K562 (cell line): ENCODE results near the gene AHSG. TPM values are rescaled to one million over a fixed set of nuclear protein-coding genes. Genes with fewer than 3 reads are reported as not detected.

ENCODE experiments used
- ATAC-seq: fragments of 200-7000 bp; cut with Tn5 transposase; 3 replicates; pipeline ENCODE4 v1.9.1; 2020; ENCODE audit warnings: moderate library complexity
- Bru-seq: library from RNA; stranded (reverse); fragments of 400-500 nt; gene quantifications from one replicate; lab custom pipeline; 2021; lab: Mats Ljungman, UMichigan
- BruChase-seq, 2 experiments: library from RNA; stranded (reverse); fragments of 400-500 nt; gene quantifications; one replicate each; lab custom pipeline; 2021; lab: Mats Ljungman, UMichigan
- BruUV-seq: library from RNA; stranded (reverse); fragments of 400-500 nt; replicated peaks from 2 replicates; lab custom pipeline; 2021; lab: Mats Ljungman, UMichigan
- CTCF ChIA-PET: fragments of 300-600 bp; formaldehyde crosslinking; extraction: SDS; loops from one replicate; lab custom pipeline; 2021; ENCODE audit warnings: low intra/inter-chr PET ratio; lab: Yijun Ruan, JAX
- POLR2A ChIA-PET: fragments of 300-600, 350-650 bp; sonication (Branson Sonifier 250); formaldehyde crosslinking; extraction: SDS; loops from one replicate; lab custom pipeline; 2021; ENCODE audit warnings: antibody characterized with exemption, inconsistent platforms; lab: Yijun Ruan, JAX
- DNase-seq, 4 experiments: peaks; one replicate each; pipeline versions ENCODE4 v3.0.0 to v3.0.0-alpha.2; 2011 to 2018; ENCODE audit warnings: low spot score in 3 of 4, mixed read lengths in 3 of 4; ENCODE audit errors: extremely low read depth in 1 of 4
- FAIRE-seq: peaks from 2 replicates; lab custom pipeline; 2011; peaks lifted over from hg19 to GRCh38; lab: Jason Lieb, UNC
- H2AFZ ChIP-seq: 2 replicates; pipeline ENCODE4 v1.6.0; 2011; ENCODE audit warnings: low read depth, low read length, control low read depth, inconsistent platforms
- H3K27ac ChIP-seq: fragments of 200-600 bp; 3 replicates; pipeline ENCODE4 v1.8.0; 2011; ENCODE audit warnings: low read depth, mild to moderate bottlenecking, control low read depth, inconsistent platforms, low read length, moderate library complexity, mixed read lengths; ENCODE audit errors: extremely low read depth
- H3K27me3 ChIP-seq, 2 experiments: fragments of 300-600 bp in 1 of 2; 2 replicates in 1 of 2; 3 replicates in 1 of 2; pipeline versions ENCODE4 v1.6.0 to v1.8.0; 2011; ENCODE audit warnings: inconsistent platforms in 2 of 2, low read length in 2 of 2, mild to moderate bottlenecking in 1 of 2, mixed read lengths in 1 of 2, moderate library complexity in 1 of 2; ENCODE audit not compliant: control insufficient read depth in 2 of 2, insufficient read depth in 2 of 2
- H3K36me3 ChIP-seq: fragments of 300-600 bp; 3 replicates; pipeline ENCODE4 v1.8.0; 2011; ENCODE audit warnings: mild to moderate bottlenecking, low read length, inconsistent platforms; ENCODE audit not compliant: control insufficient read depth, insufficient read depth
- H3K4me1 ChIP-seq, 2 experiments: fragments of 200-600 bp in 1 of 2; replicated peaks in 1 of 2; 2 replicates in 1 of 2; 3 replicates in 1 of 2; pipeline versions ENCODE4 v1.5.1 to v1.8.0; 2011; ENCODE audit warnings: inconsistent platforms in 2 of 2, low read length in 2 of 2, mild to moderate bottlenecking in 1 of 2, mixed read lengths in 1 of 2, moderate library complexity in 1 of 2; ENCODE audit not compliant: control insufficient read depth in 2 of 2, insufficient read depth in 2 of 2
- H3K4me2 ChIP-seq: 2 replicates; pipeline ENCODE4 v1.6.1; 2011; ENCODE audit warnings: low read length, control low read depth, inconsistent platforms, mixed read lengths; ENCODE audit not compliant: insufficient read depth
- H3K4me3 ChIP-seq: fragments of 200-600 bp; sonication (generic), shearing (Covaris generic); 2 replicates; pipeline ENCODE4 v1.5.1; 2016; ENCODE audit warnings: control low read depth, inconsistent platforms
- H3K79me2 ChIP-seq: fragments of 200-600 bp; 3 replicates; pipeline ENCODE4 v1.8.0; 2011; ENCODE audit warnings: low read length, inconsistent platforms; ENCODE audit not compliant: control insufficient read depth, insufficient read depth
- H3K9ac ChIP-seq, 2 experiments: 2 replicates each; pipeline versions ENCODE4 v1.6.0 to v1.6.1; 2011; ENCODE audit warnings: low read depth in 2 of 2, low read length in 2 of 2, control low read depth in 1 of 2, inconsistent platforms in 1 of 2, mild to moderate bottlenecking in 1 of 2, mixed read lengths in 1 of 2; ENCODE audit not compliant: insufficient read depth in 1 of 2
- H3K9me1 ChIP-seq: one replicate; pipeline ENCODE4 v1.6.0; 2011; ENCODE audit warnings: inconsistent platforms, mild to moderate bottlenecking, low read length, moderate library complexity; ENCODE audit not compliant: control insufficient read depth, insufficient read depth
- H3K9me3 ChIP-seq: replicated peaks from 2 replicates; pipeline ENCODE4 v1.5.1; 2011; ENCODE audit warnings: low read depth, low read length, inconsistent platforms; ENCODE audit not compliant: control insufficient read depth, insufficient read depth
- H4K20me1 ChIP-seq: replicated peaks from 2 replicates; pipeline ENCODE4 v1.6.1; 2011; ENCODE audit warnings: low read length, inconsistent platforms, mixed read lengths; ENCODE audit not compliant: control insufficient read depth, insufficient read depth
- ADNP ChIP-seq: fragments of 200-800 bp; sonication (Bioruptor generic); IDR thresholded peaks from 2 replicates; pipeline ENCODE4 v1.6.1; 2016; ENCODE audit warnings: missing genetic modification characterization, missing compliant biosample characterization
- C11orf30 ChIP-seq: fragments of 450-650 bp; IDR thresholded peaks from 2 replicates; pipeline ENCODE4 v1.6.1; 2016; ENCODE audit warnings: low read depth, mild to moderate bottlenecking
- CREBBP ChIP-seq: IDR thresholded peaks from one replicate; pipeline ENCODE4 v1.6.1; 2012; ENCODE audit warnings: low read depth, mild to moderate bottlenecking, control low read depth, inconsistent platforms, low read length
- FOS ChIP-seq: IDR thresholded peaks from 3 replicates; pipeline ENCODE4 v1.6.1; 2011; ENCODE audit not compliant: insufficient read length; ENCODE audit errors: extremely low read depth
- NR4A1 ChIP-seq, 2 experiments: fragments of 250-450 bp in 1 of 2; fragments of 450-650 bp in 1 of 2; sonication (Bioruptor Pico) in 1 of 2; IDR thresholded peaks; 2 replicates each; pipeline versions ENCODE4 v1.4.0 to v1.6.1; 2016 to 2020; ENCODE audit warnings: mild to moderate bottlenecking in 2 of 2, missing compliant biosample characterization in 1 of 2, missing genetic modification characterization in 1 of 2, moderate library complexity in 1 of 2
- SMAD4 ChIP-seq: fragments of 250-450 bp; sonication (Bioruptor Pico); conservative IDR thresholded peaks from 2 replicates; pipeline ENCODE4 v1.8.0; 2021; ENCODE audit warnings: inconsistent platforms, mild to moderate bottlenecking, moderate library complexity
- SMARCB1 ChIP-seq: IDR thresholded peaks from 2 replicates; pipeline ENCODE4 v1.6.1; 2011; ENCODE audit warnings: improper control_type of control experiment, low read depth; ENCODE audit not compliant: insufficient read length
- ZBTB7A ChIP-seq: IDR thresholded peaks from 2 replicates; pipeline ENCODE4 v1.6.1; 2011; ENCODE audit warnings: low read depth, mild to moderate bottlenecking, low read length, moderate library complexity, borderline replicate concordance; ENCODE audit not compliant: control insufficient read depth
- ZBTB8A ChIP-seq: fragments of 450-650 bp; IDR thresholded peaks from 2 replicates; pipeline ENCODE4 v1.6.1; 2018; ENCODE audit warnings: mild to moderate bottlenecking, moderate library complexity; ENCODE audit not compliant: partially characterized antibody
- ZNF436 ChIP-seq: fragments of 250-450, 450-650 bp; sonication (Bioruptor Pico); formaldehyde crosslinking; IDR thresholded peaks from 2 replicates; pipeline ENCODE4 v1.7.0; 2020; ENCODE audit warnings: mild to moderate bottlenecking
- WGBS: fragments of 100-300 bp; shearing (Covaris generic); methylation state at CpG from one replicate; pipeline ENCODE4 v1.1.6; 2016; ENCODE audit warnings: low coverage, mixed read lengths; ENCODE audit not compliant: insufficient coverage; ENCODE audit errors: missing lambda C conversion rate; 5-methylcytosine and 5-hydroxymethylcytosine counted together
- in situ Hi-C: fragments of 300-500 bp; cut with MboI; formaldehyde crosslinking; loops from 4 replicates; pipeline ENCODE4 v1.15.0; 2018; ENCODE audit warnings: inconsistent platforms, mixed read lengths
- intact Hi-C: fragments of 100-400 bp; cut with micrococcal nuclease; formaldehyde crosslinking; loops from 2 replicates; pipeline ENCODE4 v1.14.2; 2022
- long read RNA-seq, 3 experiments: library from polyadenylated mRNA in 2 of 3; library from RNA in 1 of 3; unstranded in 2 of 3; stranded (forward) in 1 of 3; transcript quantifications; one replicate each; pipeline ENCODE4 v2.0.0, GENCODE V29; 2019 to 2022
- polyA minus RNA-seq, 3 experiments: library from RNA; depleted of rRNA, polyadenylated mRNA; stranded (reverse); fragments of >200 nt; gene quantifications; 2 replicates each; pipeline ENCODE4 v1.2.3, GENCODE V29; 2011
- polyA plus RNA-seq, 8 experiments: library from polyadenylated mRNA; depleted of rRNA in 4 of 8; stranded (reverse) in 5 of 8; unstranded in 3 of 8; fragments of >200 nt; fragmentation: Nextera tagmentation in 2 of 8; fragmentation: Illumina TruSeq in 1 of 8; extraction: Ambion mirVana in 2 of 8; extraction: Trizol in 1 of 8; gene quantifications; 2 replicates each; pipeline versions ENCODE4 v1.2.1 to v1.2.3, GENCODE V29; 2011 to 2014; ENCODE audit warnings: inconsistent platforms in 1 of 8, missing spikeins in 1 of 8
- total RNA-seq, 7 experiments: library from RNA; depleted of rRNA in 6 of 7; stranded (reverse); fragments of >200 nt in 6 of 7; fragmentation: Illumina TruSeq in 2 of 7; extraction: Trizol in 2 of 7; gene quantifications; 2 replicates each; pipeline versions ENCODE4 v1.2.1 to v1.2.3, GENCODE V29; 2011 to 2021; ENCODE audit warnings: low replicate concordance in 1 of 7
- TF ChIP-seq, protein P1 (sequence below): fragments of 450-650 bp; formaldehyde crosslinking; conservative IDR thresholded peaks from 2 replicates; pipeline ENCODE4 v1.4.0; 2022; ENCODE audit warnings: mild to moderate bottlenecking, missing genetic modification characterization
- TF ChIP-seq, protein P2 (sequence below), 2 experiments: fragments of 450-650 bp in 1 of 2; sonication (generic) in 1 of 2; formaldehyde crosslinking in 1 of 2; IDR thresholded peaks in 1 of 2; conservative IDR thresholded peaks in 1 of 2; 2 replicates each; pipeline versions ENCODE4 v1.6.1 to v1.8.1; 2016 to 2023; ENCODE audit warnings: mild to moderate bottlenecking in 2 of 2, moderate library complexity in 2 of 2, inconsistent platforms in 1 of 2, missing genetic modification reagents in 1 of 2

Gene AHSG, protein sequence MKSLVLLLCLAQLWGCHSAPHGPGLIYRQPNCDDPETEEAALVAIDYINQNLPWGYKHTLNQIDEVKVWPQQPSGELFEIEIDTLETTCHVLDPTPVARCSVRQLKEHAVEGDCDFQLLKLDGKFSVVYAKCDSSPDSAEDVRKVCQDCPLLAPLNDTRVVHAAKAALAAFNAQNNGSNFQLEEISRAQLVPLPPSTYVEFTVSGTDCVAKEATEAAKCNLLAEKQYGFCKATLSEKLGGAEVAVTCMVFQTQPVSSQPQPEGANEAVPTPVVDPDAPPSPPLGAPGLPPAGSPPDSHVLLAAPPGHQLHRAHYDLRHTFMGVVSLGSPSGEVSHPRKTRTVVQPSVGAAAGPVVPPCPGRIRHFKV
- total RNA-seq (2011; cell fraction: chromatin; rRNA removed; ENCODE audit: low replicate concordance) = not detected in 2 replicates
- total RNA-seq (2011; cell fraction: nucleolus; rRNA removed) = not detected in 2 replicates
- total RNA-seq (2011; cell fraction: nucleoplasm; rRNA removed) = not detected in 2 replicates
- not detected in 2 replicates for total RNA-seq (2014; rRNA removed)
- not detected in 2 replicates for total RNA-seq (2014; rRNA removed; fragmentation: Illumina TruSeq; extraction: Trizol)
- not detected in 2 replicates for total RNA-seq (2015; rRNA removed; fragmentation: Illumina TruSeq; extraction: Trizol)
- 0.69 and 1.2 TPM in 2 replicates for total RNA-seq (2021)
- not detected in 2 replicates for polyA plus RNA-seq (2011; rRNA removed)
- not detected in 2 replicates for polyA plus RNA-seq (2011; cell fraction: cytosol; rRNA removed)
- polyA plus RNA-seq (2011; cell fraction: nucleus; rRNA removed) = 0.14 TPM in 1 of 2 replicates, not detected in the other
- polyA plus RNA-seq (2012) = 0.06 TPM in 1 of 2 replicates, not detected in the other
- polyA plus RNA-seq (2014; fragmentation: Illumina TruSeq; extraction: Trizol) = not detected in 2 replicates
- not detected for polyA plus RNA-seq (2014; fragmentation: Nextera tagmentation; extraction: Ambion mirVana)
- not detected in 2 replicates for polyA plus RNA-seq (2014; rRNA removed)
- polyA minus RNA-seq (2011; rRNA and poly(A)+ RNA removed) = not detected in 2 replicates
- 27.8 TPM in 1 of 2 replicates, not detected in the other for polyA minus RNA-seq (2011; cell fraction: cytosol; rRNA and poly(A)+ RNA removed)
- polyA minus RNA-seq (2011; cell fraction: nucleus; rRNA and poly(A)+ RNA removed) = not detected in 2 replicates
- Bru-seq, nascent RNA = percentile 10 among the genes with signal in this experiment
- percentile 22 among the genes with signal in this experiment for BruChase-seq, experiment 1, labeled RNA remaining after a 2-hour chase
- percentile 15 among the genes with signal in this experiment for BruChase-seq, experiment 2, labeled RNA remaining after a 6-hour chase
- long read RNA-seq, experiment 1 = 0 reads
- long read RNA-seq, experiment 2 = 0 reads
- long read RNA-seq, experiment 3 = 0 reads

DNA sequence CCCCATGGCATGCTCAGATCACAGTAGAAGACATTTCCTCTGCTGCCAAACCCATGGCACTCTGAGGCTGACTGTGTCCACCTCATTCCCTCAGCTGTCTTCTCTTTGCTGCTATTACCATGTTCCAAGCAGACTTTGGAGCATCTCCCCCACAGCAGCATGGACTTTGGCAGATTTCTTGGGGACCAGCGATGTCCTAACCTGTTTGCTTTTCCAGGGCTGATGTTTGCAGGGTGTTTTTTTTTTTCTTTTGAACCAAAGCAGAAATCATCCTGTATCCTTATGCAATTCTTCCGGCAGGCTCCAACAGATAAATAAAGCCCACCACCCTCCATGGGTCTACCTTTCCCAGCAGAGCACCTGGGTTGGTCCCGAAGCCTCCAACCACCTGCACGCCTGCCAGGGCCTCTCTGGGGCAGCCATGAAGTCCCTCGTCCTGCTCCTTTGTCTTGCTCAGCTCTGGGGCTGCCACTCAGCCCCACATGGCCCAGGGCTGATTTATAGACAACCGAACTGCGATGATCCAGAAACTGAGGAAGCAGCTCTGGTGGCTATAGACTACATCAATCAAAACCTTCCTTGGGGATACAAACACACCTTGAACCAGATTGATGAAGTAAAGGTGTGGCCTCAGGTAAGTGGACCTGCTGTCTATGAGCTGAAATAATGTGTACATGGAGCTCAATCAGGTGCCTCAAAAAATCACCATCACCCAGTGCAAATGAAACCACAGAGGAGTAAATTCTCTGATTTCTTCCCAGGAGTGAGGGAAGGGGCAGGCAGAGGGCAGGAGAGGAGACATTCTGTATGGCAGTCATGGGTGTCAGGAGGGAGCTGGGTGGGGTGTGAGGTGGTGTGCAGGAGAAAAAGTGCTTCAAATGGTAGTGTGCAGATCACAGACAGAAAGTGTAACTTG is at the start of gene AHSG:
Gene AHSG, plus strand, starts transcription at position 340 of the 916 bp plus-strand sequence. Its CDS starts 82 bp downstream, at position 422.
- Histone ChIP-seq H4K20me1 (no peaks in the 10 kb centered on the region), H3K36me3 (no peaks in the 10 kb centered on the region), H3K9me3 (no peaks in the 10 kb centered on the region), H3K9ac (peak within 1 kb of the TSS in 1 of 2 experiments; percentile 20; a peak in 1 of 4 replicates), H3K27ac (no peak within 1 kb of the TSS), H3K4me1 (peaks cover 3 to 10% of the 10 kb centered on the region in 2 experiments; a peak in 3 of 5 replicates), H2AFZ (no peak within 1 kb of the TSS), H3K9me1 (no peaks in the 10 kb centered on the region), H3K27me3 (peaks cover 9 to 37% of the 10 kb centered on the region in 2 experiments; a peak in 4 of 5 replicates), H3K79me2 (no peaks in the 10 kb centered on the region), H3K4me2 (no peak within 1 kb of the TSS), H3K4me3 (no peak within 1 kb of the TSS)
- in situ Hi-C loops (loop anchor here (10.0 kb wide), 1 partner anchor 142 kb away; no protein-coding TSS in a partner anchor), intact Hi-C loops (loop anchor here (10.0 kb wide), 2 partner anchors 68 to 552 kb away; partner anchors contain the start of gene CRYGS)
- no peak for DNase-seq
- no peak for ATAC-seq
- POLR2A ChIA-PET = interaction anchor here (0.5 to 1.5 kb wide), 5 partner anchors 26 to 215 kb away, joined by 3 to 6 read pairs (median 3); partner anchors contain the start of gene EIF4A2
- no TSS peak for BruUV-seq
- CTCF ChIA-PET = no interaction called here
- WGBS = 5% methylated on average over 7 of the region's 7 CpGs
- no peak for FAIRE-seq
- TF ChIP-seq FOS (no peak), ZBTB7A (no peak), NR4A1 (CRISPR knock-in tag; IDR thresholded peaks at IDR 0.05) (no peak), NR4A1 (tag; IDR thresholded peaks at IDR 0.05) (no peak), SMAD4 (CRISPR knock-in tag) (no peak), ZBTB8A (no peak), ZNF436 (CRISPR knock-in tag) (no peak), SMARCB1 (no peak), ADNP (tag) (no peak), C11orf30 (no peak), CREBBP (no peak)
- TF ChIP-seq, protein P1, sequence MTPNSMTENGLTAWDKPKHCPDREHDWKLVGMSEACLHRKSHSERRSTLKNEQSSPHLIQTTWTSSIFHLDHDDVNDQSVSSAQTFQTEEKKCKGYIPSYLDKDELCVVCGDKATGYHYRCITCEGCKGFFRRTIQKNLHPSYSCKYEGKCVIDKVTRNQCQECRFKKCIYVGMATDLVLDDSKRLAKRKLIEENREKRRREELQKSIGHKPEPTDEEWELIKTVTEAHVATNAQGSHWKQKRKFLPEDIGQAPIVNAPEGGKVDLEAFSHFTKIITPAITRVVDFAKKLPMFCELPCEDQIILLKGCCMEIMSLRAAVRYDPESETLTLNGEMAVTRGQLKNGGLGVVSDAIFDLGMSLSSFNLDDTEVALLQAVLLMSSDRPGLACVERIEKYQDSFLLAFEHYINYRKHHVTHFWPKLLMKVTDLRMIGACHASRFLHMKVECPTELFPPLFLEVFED (CRISPR knock-in tag) = no peak
- TF ChIP-seq, protein P2, sequence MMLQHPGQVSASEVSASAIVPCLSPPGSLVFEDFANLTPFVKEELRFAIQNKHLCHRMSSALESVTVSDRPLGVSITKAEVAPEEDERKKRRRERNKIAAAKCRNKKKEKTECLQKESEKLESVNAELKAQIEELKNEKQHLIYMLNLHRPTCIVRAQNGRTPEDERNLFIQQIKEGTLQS (IDR thresholded peaks at IDR 0.05) = no peak
- TF ChIP-seq, protein P2 (CRISPR knock-in tag; conservative IDR thresholded peaks at IDR 0.05) = no peak
